Adrenal gland (tissue), 5 donors: ENCODE results near the gene HDLBP.

ENCODE experiments used
- CTCF ChIP-seq, 6 experiments: fragments of 450-650 bp in 4 of 6; fragments of 200-600 bp in 2 of 6; sonication (generic) in 1 of 6; IDR thresholded peaks; 1 replicate in 5 of 6; 2 replicates in 1 of 6; pipeline versions ENCODE4 v1.5.1 to v1.8.0; 2016 to 2021; ENCODE audit warnings: antibody characterized with exemption in 6 of 6, mild to moderate bottlenecking in 2 of 6, moderate library complexity in 1 of 6
- POLR2A ChIP-seq, 2 donors: fragments of 450-650 bp; IDR thresholded peaks; one replicate each; pipeline ENCODE4 v1.6.1; 2017; ENCODE audit warnings: antibody characterized with exemption in 2 of 2, mild to moderate bottlenecking in 2 of 2, moderate library complexity in 1 of 2
- donor health status: DM: no; HTN: no; CAD: no.

DNA sequence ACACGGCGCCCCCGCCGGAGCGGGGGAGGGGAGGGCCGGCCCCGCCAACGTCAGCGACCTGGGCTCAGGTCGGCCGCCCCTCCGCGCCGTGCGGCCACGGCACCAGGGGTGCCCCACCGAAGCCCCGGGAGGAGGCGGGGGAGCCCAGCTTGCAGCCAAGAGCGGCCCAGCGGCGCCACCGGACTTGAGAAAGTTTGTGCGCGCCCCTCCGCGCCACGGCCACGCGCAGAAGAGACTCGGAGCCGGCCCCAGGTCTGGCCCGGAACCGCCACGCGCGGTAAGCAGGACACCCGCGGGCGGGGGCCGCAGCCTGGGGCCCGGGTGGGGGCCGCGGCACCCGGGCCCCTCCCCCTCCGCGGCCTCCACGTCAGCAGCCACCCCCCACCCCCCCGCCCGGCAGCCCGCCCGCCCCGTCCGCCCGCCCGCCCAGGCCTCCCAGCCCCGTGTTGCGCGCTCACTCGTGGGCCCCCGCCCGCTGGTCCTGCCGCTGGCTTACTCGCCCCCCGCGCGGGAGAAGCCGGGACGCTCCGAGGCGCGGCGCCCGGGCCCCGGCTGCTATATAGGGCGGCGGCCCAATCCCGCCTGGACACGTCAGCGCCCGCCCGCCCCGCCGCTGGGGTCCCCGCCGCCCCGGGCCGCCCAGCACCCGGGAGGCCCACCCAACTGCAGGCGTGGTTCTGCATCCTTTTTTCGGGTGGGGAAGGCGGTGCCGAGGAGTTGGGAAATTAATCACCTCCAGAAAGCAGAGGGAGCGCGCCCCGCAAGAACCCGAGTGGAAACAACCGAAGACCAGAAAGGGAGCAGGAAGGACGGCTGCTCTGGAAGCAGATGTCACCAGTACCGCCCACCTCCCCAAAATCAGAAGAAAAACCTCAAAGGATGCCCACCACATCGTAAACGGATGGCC is 42.9 kb downstream of the HDLBP start:
- no peak for TF ChIP-seq CTCF (IDR thresholded peaks at IDR 0.05)
- TF ChIP-seq POLR2A (IDR thresholded peaks at IDR 0.05), result peak in 1 of 2 donors; percentile 47
